Umbilical cord (tissue), 2 donors: ENCODE measurements around the gene ADAR. TPM values are rescaled to one million over a fixed set of nuclear protein-coding genes. Genes with fewer than 3 reads are reported as not detected.

Source experiments
- DNase-seq: peaks from one replicate; pipeline ENCODE4 v3.0.0-alpha.2; 2015; ENCODE audit warnings: low spot score
- total RNA-seq: library from RNA; depleted of rRNA; stranded (reverse); fragments of >200 nt; gene quantifications from one replicate; pipeline ENCODE4 v1.2.3, GENCODE V29; 2014; ENCODE audit warnings: low replicate concordance; ENCODE audit not compliant: insufficient read depth

The ADAR gene
- total RNA-seq, 1 donor from 2014 or later, result 41.9 TPM

- no peak for DNase-seq
Observed at GRCh38 chr1:154615411-154615810, 7.4 kb upstream of the ADAR start.

DNA sequence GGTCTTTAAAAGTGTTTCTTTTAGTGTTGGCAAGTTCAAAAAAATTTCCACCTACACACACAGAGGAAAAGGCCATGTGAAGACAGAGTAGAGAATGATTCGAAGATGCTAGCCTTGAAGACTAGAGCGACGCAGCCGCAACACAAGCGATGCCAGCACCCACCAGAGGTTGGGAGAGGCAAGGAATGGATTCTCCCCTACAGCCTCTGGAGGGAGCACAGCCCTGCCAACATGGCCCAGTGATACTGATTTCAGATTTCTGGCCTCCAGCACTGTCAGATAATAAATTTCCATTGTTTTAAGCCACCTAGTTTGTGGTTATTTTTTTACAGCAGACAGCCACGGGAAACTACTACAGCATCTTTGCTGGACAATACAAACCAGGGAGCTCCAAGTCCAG lies 6.9 kb upstream of the ADAR start:
- DNase-seq, result no peak

- DNase-seq, result no peak
Observed at GRCh38 chr1:154614247-154614646, 6.3 kb upstream of the ADAR start.

- DNase-seq, result no peak
Observed at GRCh38 chr1:154611150-154611862, 3.3 kb upstream of the ADAR start.

GRCh38 chr1:154609398-154610380 lies 1.7 kb upstream of the ADAR start:
- DNase-seq, result no peak

DNA sequence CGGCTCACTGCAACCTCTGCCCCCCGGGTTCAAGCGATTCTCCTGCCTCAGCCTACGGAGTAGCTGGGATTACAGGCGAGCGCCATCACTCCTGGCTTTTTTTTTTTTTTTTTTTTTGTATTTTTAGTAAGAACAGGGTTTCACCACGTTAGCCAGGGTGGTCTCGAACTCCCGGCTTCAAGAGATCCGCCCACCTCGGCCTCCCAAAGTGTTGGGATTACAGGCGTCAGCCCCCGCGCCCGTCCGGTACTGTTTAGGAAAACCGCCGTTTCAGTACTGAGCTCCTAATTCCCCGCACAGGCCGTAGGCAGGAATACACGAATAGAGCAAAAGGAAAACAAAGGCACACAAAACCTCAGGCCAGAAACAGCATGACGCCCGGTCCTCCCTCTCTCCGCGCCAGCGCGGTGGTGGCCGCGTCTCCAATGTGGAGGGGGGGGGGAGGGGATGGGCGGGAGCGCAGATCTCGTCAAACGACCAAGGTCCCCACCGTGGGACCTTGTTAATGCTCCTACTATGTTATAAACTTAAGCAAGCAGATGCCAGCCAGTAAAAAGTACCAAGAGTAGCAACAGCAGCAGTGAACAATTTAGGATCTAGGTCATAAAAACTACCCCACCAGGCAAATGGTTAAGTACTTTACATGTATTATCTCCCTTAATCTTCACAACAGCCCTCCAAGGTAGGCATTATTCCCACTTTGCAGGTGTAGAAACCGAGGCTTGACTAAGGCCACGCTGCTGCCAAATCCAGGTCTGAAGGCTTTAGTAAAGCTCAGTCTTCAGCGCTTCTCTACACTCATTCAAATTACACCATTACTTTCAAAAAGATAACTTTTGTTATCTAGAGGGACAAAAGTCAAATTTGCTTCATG lies 648 bp upstream of the ADAR start:
- DNase-seq, result peak; percentile 70

DNA sequence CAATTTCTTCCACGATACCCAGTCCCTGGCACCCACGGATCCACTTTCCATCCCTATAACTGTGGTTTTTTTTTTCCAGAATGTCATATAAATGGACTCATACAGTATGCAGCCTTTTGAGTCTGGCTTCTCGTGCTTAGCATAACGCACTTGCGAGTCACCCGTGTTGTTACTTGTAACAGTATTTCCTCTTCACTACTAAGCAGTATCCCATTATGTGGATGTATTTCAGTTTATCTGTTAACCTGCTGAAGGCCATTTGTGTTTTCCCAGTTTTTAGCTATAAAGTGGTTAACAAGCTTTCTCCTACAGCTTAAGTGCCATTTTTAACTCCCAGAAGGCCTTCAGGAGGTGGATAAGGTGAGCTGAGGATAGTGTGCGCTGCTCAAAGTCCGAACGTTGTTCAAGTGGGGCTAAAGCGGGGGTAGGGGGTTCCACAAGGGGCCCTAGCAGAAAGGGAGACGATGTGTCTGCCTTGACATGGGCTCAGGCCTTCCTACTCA lies 829 bp downstream of the ADAR start:
- DNase-seq, result peak; percentile 38

- no peak for DNase-seq
Observed at GRCh38 chr1:154605534-154605933, 2.5 kb downstream of the ADAR start.

GRCh38 chr1:154603317-154603716 lies 4.7 kb downstream of the ADAR start:
- DNase-seq, result no peak

DNA sequence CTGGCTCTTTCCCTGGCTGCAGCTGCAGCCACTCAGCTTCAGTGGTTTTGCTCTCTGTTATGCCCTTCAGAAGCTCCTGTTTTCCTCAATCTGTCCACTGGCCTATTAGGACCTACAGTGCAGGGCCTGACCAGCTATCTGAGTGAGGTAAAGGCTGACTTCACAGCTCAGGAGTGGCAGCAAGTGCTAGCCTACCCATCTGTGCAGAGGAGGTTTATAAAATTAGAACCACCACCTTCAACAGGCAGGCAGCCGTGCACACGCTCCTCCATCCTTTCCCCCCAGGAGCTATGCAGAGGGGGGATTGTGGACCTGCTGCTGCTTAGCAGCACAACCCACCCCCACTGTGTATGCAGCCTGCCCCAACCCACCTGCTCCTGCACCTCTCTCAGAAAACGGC lies 8.3 kb downstream of the ADAR start:
- DNase-seq, result no peak

GRCh38 chr1:154598871-154599635 lies 8.9 kb downstream of the ADAR start:
- DNase-seq, result no peak

- no peak for DNase-seq
Observed at GRCh38 chr1:154595621-154596020, 12.4 kb downstream of the ADAR start.

- DNase-seq, result no peak
Observed at GRCh38 chr1:154594811-154595210, 13.2 kb downstream of the ADAR start.

DNA sequence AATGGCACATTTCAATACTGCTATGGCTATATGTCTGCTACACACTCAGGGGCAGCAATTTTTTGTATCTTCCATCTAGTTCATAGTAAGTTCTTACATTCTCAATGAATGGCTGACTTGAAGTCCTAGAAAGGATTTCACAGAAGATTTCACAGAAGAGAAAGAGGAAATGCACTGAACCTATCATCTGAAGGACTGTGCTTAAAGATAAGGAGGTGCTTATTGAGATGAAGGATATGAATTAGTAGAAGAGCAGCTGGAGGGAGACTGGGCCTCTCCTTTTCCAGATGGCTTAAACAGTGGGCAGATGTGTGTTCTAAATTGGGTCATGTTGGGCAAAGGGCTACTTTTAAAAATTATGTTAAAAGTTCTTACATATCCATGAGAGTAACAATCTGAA lies 14.6 kb downstream of the ADAR start:
- no peak for DNase-seq

DNA sequence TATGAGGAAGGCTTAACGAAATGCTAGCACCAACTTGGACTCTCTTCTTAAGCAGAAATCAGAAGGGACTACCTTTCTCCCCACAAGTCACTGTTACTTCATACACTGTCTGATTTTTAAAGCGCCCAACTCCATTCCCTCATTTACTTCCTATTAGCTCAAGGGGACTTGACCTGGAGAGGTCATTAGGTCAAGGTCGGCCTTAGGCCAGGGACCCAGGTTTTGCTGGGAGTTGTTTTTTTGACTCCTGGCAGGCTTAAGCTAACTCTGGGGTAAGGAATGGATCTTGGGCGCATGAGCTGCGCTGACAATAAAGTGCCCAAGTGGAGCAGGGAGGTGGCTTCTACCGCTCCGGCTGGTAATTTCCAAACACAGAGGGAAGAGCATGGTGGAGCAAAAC lies 16.8 kb downstream of the ADAR start:
- DNase-seq, result no peak

DNA sequence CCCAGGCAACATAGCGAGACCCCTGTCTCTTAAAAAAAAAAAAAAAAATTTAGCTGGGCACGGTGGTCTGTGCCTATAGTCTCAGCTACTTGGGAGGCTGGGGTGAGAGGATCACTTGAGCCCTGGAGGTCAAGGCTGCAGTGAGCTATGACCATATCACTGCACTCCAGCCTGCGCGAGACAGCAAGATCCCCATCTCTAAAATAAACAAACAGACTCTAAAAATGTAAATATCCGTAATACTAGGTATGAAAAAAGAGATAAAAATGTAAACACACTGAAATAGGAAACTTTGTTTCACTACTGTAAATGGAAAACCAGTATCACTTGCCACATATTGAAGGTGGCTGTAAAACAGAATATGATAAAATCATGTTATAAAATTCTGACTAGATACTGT lies 17.2 kb downstream of the ADAR start:
- DNase-seq, result no peak

DNA sequence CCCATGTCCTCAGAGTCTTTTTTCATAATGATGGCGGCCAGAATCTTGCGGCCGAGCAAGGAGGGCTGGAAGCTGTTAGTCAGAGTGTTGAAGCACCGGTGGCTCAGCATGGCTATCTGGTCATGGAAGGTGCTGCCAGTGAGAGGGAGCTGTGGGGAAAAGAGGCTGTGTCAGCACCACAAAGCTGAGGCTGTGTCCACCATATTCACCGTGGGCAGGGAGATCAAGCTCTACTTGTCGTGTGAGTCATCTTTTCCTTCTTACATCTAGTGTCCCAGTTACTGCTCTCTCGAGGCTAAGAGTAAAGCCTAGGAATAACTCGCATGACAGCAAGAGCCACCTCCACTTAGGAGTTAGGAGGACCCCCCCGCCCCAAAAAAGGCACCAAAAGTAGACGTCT lies 18.2 kb downstream of the ADAR start:
- no peak for DNase-seq

DNA sequence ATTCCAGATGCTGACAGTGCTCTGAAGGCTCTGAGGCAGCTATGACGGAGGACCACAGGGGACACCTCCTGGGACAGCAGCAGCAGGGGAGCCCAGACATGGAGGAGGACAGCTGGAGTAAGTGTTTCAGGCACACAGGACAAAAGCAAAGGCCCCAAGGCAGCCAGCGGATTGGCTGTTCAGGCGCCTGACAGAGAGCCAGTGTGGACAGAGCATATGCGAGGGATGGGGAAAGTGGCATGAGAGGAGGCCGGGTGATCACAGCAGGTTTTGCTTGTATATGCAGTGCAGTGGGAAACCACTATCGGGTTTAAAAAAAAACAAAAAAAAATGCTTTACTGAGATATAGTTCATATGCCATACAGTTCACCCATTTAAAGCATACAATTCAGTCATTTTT lies 21.3 kb downstream of the ADAR start:
- no peak for DNase-seq

DNA sequence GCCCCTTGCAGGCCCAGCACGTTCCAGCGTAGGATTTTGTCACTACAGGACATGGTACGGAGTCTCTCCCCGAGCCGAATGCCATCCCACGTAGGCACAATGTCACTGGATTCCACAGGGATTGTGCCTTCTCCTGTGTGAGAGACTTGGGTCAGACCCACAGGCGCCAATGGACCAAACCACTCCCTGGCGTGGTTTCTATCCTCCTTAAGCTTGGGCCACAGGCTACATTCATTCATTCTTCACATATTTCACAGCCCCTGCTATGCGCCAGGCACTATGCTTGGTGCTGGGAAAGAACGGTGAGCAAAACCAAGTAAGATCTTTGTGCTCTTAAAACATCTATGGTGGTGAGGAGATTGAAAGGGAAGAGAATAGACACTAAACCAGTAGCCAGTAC lies 21.8 kb downstream of the ADAR start:
- DNase-seq, result no peak

- no peak for DNase-seq
Observed at GRCh38 chr1:154584267-154584994, 23.6 kb downstream of the ADAR start.
